GM21528 (cell line): ENCODE data around the gene FAM13A.
"Not testable (repeated sequence)": the region's sequence is repeated elsewhere in the genome, so short reads cannot be mapped to it uniquely, and the experiment has no call there.

Experiments
- ATAC-seq: cut with Tn5 transposase; IDR thresholded peaks from one replicate; pipeline ENCODE4 v1.9.1; 2021; ENCODE audit warnings: mild to moderate bottlenecking, moderate library complexity; ENCODE audit not compliant: unreplicated experiment, low FRiP score

Gene FAM13A

GRCh38 chr4:88908521-88908920 lies 148.5 kb downstream of the FAM13A start:
- ATAC-seq = no peak

- ATAC-seq = no peak
Observed at GRCh38 chr4:88908003-88908402, 149.0 kb downstream of the FAM13A start.

DNA sequence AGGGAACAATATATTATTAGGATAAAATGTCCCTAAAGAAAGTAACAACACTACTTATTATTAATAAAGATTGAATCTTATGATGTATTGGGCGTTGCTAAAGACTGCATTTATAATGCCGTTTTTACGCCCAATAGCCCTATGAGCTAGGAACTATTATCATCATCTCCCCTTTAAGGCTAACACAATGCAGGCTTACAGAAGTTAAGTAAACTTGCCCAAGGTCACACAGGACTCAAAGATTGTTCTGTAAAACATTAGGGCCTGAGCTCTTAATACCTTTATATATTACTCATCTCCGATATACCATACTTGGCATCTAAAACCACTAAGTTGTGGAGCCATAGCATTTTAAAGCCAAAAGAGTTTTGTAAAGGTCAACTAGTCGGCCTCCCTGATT lies 149.5 kb downstream of the FAM13A start:
- ATAC-seq = no peak

- not testable (repeated sequence) for ATAC-seq
Observed at GRCh38 chr4:88904240-88904639, 152.7 kb downstream of the FAM13A start.

- no peak for ATAC-seq
Observed at GRCh38 chr4:88900432-88900831, 156.6 kb downstream of the FAM13A start.

GRCh38 chr4:88897752-88898151 lies 159.2 kb downstream of the FAM13A start:
- no peak for ATAC-seq

GRCh38 chr4:88897180-88897579 lies 159.8 kb downstream of the FAM13A start:
- ATAC-seq = no peak

GRCh38 chr4:88893961-88894360 lies 163.0 kb downstream of the FAM13A start:
- ATAC-seq = no peak

DNA sequence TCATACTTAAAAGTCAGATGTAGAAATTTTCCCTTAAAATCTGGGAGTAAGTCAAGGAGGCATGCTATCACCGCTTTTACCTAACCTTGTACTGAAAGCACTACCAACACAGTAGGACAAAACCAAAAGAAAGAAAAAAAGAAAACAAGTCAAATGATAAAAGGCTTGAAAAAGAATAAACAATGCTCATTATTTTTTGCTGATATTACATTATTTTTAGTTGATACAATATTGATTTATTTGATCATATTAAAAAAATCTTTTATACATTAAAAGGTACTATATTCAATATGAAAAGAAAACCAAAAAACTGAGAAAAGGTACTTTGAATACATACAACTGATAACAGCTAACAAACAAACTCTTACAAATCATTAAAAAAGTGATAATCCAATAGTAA lies 164.3 kb downstream of the FAM13A start:
- ATAC-seq = no peak

DNA sequence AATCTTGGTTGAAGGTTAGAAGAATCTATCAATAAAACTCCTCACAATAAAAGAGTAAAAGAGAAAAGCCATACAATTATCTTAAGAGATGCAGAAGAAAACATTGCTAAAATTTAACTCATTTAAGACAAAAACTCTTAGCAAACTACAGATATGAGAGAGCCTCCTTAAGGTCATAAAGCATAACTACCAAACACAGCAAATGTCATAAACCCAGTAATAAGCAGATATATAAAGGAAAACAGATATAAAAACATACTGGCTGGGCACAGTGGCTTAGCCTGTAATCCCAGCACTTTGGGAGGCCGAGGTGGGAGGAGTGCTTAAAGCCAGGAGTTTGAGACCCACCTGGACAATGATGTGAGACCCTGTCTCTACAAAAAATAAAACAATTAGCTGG lies 165.3 kb downstream of the FAM13A start:
- no peak for ATAC-seq

- ATAC-seq = not testable (repeated sequence)
Observed at GRCh38 chr4:88887409-88887808, 169.6 kb downstream of the FAM13A start.

- ATAC-seq = no peak
Observed at GRCh38 chr4:88881227-88881569, 175.8 kb downstream of the FAM13A start.

DNA sequence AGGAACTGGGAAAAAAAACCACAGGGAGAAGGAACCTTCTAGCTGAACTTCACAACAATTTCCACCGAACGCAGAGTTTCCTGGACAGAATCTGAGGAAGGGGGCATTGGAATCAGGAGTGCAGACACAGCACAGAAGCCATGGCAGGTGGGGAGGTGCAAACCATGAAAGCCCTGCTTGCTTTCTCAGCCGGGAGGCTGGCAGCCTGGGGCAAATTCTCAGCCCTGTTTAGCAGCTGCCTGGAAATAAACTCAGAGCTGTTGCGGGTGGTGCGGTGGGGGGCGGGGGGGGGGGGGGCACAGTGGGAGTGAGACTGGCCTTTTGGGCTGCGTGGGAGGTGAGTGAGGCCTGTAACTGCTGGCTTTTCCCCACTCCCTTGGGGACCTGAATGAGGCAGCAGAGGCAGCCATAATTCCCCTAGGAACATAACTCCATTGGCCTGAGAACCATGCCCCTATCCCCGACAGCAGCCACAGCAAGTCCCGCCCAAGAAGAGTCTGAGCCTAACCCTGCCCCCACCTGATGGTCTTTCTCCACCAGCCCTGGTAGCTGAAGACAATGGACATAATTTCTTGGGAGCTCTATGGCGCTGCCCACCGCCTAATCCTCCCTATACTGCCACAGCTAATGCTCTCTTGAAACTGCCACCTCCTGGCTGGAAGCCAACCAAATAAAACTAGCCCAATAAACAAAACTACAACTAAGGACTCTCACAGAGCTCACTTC lies 176.3 kb downstream of the FAM13A start:
- ATAC-seq = no peak

- no peak for ATAC-seq
Observed at GRCh38 chr4:88879991-88880390, 177.0 kb downstream of the FAM13A start.

- ATAC-seq = no peak
Observed at GRCh38 chr4:88878642-88879041, 178.3 kb downstream of the FAM13A start.

DNA sequence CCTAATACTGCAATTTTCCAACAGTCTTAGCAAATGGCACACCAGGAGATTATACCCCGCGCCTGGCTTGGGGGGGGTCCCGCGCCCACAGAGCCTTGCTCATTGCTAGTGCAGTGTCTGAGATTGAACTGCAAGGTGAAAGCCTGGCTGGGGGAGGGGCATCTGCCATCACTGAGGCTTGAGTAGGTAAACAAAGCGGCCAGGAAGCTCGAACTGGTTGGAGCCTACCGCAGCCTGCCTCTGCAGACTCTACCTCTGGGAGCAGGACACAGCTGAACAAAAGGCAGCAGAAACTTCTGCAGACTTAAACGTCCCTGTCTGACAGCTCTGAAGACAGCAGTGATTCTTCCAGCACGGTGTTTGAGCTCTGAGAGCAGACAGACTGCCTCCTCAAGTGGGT lies 186.6 kb downstream of the FAM13A start:
- ATAC-seq = no peak

DNA sequence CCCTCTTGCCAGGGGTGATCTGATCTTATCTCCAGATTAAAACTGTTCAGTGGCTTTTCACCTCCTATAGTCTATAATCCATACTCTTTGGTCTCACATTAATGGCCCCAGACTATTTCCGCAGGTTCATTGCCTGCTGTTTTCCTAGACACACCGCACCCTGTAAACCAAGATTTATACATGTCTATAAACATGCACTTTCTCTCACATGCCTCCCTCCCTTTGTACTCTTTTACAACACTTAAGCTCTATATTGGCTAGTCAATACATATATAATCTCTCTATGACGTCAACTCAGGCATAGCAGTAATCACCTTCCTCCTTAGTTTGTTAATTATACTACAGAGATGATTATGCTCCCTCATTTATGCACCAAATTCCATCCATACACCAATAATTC lies 188.5 kb downstream of the FAM13A start:
- no peak for ATAC-seq

DNA sequence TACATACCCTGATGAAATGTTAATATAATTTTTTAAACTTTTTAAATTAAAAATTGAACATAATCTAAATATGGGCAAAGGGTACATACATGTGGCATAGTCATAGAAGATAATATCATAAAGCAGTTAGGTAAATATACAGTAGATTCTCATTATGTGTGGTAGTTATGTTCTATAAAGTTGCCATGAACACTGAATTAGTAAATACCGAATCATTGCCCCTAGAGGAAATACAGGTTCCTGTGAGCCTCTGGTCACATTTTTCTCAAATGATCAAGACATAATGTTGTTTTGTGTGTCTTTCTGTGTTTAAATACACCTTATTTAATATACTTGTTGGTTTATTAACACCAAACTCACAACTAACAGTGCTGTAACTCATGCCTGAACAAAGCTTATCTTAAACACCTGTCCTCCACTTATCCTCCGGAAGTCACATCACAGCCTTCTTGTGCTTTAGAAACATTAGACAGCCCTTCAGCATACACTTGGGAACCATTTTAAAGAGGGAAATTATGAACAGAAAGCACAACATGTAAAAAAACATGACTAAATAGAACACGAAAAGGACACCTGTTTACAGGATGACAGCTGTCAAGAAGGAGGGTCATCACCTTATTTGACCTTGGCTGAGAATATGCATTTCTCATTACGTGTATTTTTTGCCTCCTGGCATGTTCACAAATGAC lies 190.0 kb downstream of the FAM13A start:
- ATAC-seq = no peak

DNA sequence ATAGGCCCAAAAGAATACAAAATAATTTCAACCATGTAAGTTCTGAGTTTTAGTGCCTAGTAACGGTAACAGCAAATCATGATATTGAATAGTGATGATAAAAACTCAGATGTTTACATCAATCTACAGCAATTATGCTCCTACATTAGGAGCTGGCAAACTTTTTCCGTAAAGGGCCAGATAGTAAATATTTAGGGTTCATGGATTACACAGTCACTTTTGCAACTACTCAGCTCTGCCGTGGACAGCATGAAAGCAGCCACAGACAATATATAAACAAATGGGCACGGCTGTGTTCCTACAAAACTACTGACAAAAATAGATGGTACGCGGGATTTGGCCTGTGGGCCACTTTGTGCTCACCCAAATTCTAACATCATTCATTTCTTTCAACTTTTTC lies 191.5 kb downstream of the FAM13A start:
- ATAC-seq = no peak

DNA sequence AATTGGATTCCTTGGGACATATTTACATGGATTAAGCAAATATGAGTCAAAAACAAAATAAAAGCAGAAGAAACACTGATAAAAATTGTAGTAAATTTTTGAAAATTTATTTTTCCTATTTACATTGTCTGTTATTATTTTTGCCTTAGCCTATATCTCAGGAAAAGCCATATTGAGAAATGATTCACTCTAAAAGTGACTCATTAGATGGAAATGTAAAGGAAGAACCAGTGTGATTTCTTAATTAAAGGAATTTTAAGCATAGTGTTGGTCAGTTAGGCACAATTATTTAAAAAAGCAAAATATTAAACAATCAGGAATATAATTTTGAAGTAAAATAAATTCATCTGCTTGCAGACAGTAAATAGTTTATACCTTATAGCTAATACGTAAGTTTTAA lies 191.9 kb downstream of the FAM13A start:
- ATAC-seq = no peak

DNA sequence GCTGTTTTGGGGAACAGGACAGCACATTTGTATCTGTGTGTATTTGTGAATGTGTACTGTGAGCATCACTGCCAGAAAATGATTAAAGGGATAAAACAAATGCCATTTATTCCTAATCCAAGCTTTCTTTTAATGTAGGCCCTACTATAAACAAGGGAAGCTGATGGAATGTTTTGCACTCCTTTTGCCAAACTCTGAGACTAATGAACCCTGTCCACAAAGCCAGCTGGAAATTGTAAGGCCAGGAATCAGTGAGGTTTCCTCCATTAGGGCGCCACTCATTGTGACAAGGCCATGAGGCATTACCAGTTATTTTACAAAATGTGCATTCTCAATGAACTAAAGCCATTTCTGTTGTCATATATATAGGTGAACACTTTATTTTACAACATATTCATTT lies 196.4 kb downstream of the FAM13A start:
- no peak for ATAC-seq

DNA sequence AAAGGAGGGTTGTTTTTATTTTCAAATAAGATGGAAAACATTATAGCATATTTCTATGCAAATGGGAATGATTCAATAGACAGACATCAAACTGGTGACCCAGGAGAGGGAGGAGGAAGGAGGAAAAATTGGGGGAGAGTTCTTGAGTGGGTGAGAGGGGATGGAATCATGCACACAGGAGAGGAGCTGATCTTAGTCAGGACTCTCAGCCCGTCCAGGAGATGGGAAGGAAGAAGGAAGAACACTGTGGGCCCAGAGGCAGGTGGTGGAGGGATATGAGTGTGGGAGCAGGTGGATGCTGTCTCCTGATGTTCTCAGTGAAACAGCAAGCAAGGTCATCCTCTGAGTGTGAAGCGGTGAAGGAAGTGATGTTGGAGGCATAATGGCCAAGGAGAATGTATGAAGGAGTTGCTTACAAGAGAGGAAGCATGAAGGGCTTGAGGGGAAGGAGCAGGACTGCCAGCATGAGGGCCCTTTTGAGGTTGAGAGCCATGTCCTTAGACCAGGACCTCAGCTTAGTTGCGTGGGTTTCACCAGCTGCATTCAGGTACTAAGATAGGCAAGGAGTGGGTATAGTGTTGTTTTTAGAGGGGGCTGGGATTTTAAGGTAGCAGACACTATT lies 197.7 kb downstream of the FAM13A start:
- peak; percentile 23 for ATAC-seq
